Gastrocnemius medialis (tissue), 4 donors: ENCODE results near the gene SH3BP1. TPM values are rescaled to one million over a fixed set of nuclear protein-coding genes. Genes with fewer than 3 reads are reported as not detected.

Source experiments
- ATAC-seq, 2 donors: fragments of 150-250 bp; one replicate each; pipeline ENCODE4 v1.9.1; 2016
- DNase-seq, 2 donors: peaks; one replicate each; pipeline ENCODE4 v3.0.0-alpha.2; 2019
- H3K27ac ChIP-seq, 4 donors: fragments of 200-600 bp; sonication (generic); 1 replicate in 1 of 4; 2 replicates in 3 of 4; pipeline ENCODE4 v1.5.1; 2016 to 2018; ENCODE audit warnings: mild to moderate bottlenecking in 2 of 4, moderate library complexity in 1 of 4
- H3K27me3 ChIP-seq, 3 donors: fragments of 200-600 bp; sonication (generic) in 2 of 3; 1 replicate in 1 of 3; 2 replicates in 2 of 3; pipeline versions ENCODE4 v1.5.1 to v1.6.0; 2016 to 2019; ENCODE audit warnings: mild to moderate bottlenecking in 1 of 3, moderate library complexity in 1 of 3
- H3K36me3 ChIP-seq, 2 donors: fragments of 200-600 bp; sonication (generic) in 1 of 2; one replicate each; pipeline ENCODE4 v1.5.1; 2017 to 2018
- H3K4me1 ChIP-seq, 2 donors: fragments of 200-600 bp; sonication (generic) in 1 of 2; one replicate each; pipeline ENCODE4 v1.5.1; 2016 to 2017; ENCODE audit warnings: mild to moderate bottlenecking in 2 of 2
- H3K4me3 ChIP-seq, 4 donors: fragments of 200-600 bp; sonication (generic) in 3 of 4; 1 replicate in 1 of 4; 2 replicates in 3 of 4; pipeline ENCODE4 v1.5.1; 2016 to 2019; ENCODE audit warnings: mild to moderate bottlenecking in 2 of 4
- H3K9me3 ChIP-seq, 3 donors: fragments of 200-600 bp; sonication (generic) in 2 of 3; 1 replicate in 1 of 3; 2 replicates in 2 of 3; pipeline ENCODE4 v1.5.1; 2016 to 2019
- POLR2A ChIP-seq, 2 donors: fragments of 450-650 bp; IDR thresholded peaks; one replicate each; pipeline ENCODE4 v1.6.1; 2017; ENCODE audit warnings: antibody characterized with exemption in 2 of 2, mild to moderate bottlenecking in 2 of 2, moderate library complexity in 2 of 2
- in situ Hi-C, 4 donors: fragments of 200-750 bp; cut with MboI; loops; one replicate each; pipeline versions ENCODE4 v1.15.0 to v1.8.0; 2017; ENCODE audit warnings: low sequenced_read_pairs in 4 of 4
- intact Hi-C: fragments of 100-400 bp; cut with DNase I; formaldehyde crosslinking; loops from one replicate; pipeline ENCODE4 v1.15.1; 2023; ENCODE audit warnings: low total_unique reads
- total RNA-seq, 4 donors: library from RNA; depleted of rRNA; stranded (reverse); fragments of >200 nt; gene quantifications; one replicate each; pipeline versions ENCODE4 v1.1.0 to v1.2.3, GENCODE V29; 2016
- TF ChIP-seq, protein P1 (sequence below), 5 experiments: fragments of 450-650 bp in 3 of 5; fragments of 200-600 bp in 2 of 5; sonication (generic) in 2 of 5; IDR thresholded peaks in 4 of 5; conservative IDR thresholded peaks in 1 of 5; 1 replicate in 4 of 5; 2 replicates in 1 of 5; pipeline ENCODE4 v1.5.1; 2016 to 2019; ENCODE audit warnings: antibody characterized with exemption in 5 of 5, mild to moderate bottlenecking in 3 of 5, moderate library complexity in 3 of 5

Gene SH3BP1
- total RNA-seq, 4 donors from 2014 or later = 1.1 to 1.8 (median 1.6) TPM; not detected in 1

DNA sequence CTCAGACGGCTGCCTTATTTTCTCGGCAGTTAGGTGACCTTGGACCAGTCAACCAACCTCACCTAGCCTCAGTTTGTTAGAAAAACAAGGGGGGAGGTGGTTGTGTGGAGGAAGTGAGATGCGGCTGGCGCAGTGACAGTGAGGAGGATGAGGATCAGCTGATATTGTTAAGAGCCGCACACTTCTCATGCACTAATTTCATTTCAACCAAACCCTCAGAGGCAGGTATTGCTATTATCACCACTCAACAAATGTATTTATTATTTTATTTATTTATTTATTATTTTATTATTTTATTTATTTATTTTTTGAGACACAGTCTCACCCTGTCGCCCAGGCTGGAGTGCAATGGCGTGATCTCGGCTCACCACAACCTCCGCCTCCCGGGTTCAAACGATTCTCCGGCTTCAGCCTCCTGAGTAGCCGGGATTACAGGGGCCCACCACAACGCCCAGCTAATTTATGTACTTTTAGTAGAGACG lies 38.1 kb downstream of the SH3BP1 start:
- DNase-seq (no peak), ATAC-seq (no peak)
- TF ChIP-seq POLR2A (IDR thresholded peaks at IDR 0.05) = no peak
- TF ChIP-seq, protein P1, sequence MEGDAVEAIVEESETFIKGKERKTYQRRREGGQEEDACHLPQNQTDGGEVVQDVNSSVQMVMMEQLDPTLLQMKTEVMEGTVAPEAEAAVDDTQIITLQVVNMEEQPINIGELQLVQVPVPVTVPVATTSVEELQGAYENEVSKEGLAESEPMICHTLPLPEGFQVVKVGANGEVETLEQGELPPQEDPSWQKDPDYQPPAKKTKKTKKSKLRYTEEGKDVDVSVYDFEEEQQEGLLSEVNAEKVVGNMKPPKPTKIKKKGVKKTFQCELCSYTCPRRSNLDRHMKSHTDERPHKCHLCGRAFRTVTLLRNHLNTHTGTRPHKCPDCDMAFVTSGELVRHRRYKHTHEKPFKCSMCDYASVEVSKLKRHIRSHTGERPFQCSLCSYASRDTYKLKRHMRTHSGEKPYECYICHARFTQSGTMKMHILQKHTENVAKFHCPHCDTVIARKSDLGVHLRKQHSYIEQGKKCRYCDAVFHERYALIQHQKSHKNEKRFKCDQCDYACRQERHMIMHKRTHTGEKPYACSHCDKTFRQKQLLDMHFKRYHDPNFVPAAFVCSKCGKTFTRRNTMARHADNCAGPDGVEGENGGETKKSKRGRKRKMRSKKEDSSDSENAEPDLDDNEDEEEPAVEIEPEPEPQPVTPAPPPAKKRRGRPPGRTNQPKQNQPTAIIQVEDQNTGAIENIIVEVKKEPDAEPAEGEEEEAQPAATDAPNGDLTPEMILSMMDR (IDR thresholded peaks at IDR 0.05 in 4 of 5, conservative IDR thresholded peaks at IDR 0.05 in 1 of 5) = no peak
- Histone ChIP-seq H3K27me3 (no peaks in the 10 kb centered on the region), H3K4me1 (peaks cover 41 to 43% of the 10 kb centered on the region in 2 donors), H3K4me3 (peak overlapping the region; percentile 57 to 74 (median 70)), H3K9me3 (no peaks in the 10 kb centered on the region), H3K36me3 (peaks cover 0 to 27% of the 10 kb centered on the region in 2 donors), H3K27ac (peak overlapping the region; percentile 88 to 95 (median 91))
- intact Hi-C loops (loop anchor here (5.0 kb wide), 4 partner anchors 50 to 480 kb away; partner anchors contain the start of gene GCAT), in situ Hi-C loops (no loop called here)

DNA sequence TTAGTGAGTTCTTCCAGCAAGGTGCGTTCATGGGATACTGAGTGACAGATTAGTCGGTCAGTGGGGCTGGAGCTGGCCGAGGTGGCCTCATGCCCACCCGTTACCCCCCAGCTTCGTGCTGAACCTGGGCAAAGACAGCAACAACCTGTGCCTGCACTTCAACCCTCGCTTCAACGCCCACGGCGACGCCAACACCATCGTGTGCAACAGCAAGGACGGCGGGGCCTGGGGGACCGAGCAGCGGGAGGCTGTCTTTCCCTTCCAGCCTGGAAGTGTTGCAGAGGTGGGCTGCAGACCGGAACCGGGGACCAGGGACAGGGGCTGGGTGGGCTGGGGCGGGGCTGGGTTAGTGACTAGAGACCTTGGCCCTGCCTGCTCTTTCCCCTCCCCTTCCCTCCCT lies 38.9 kb downstream of the SH3BP1 start:
- Histone ChIP-seq H3K4me1 (peaks cover 41 to 43% of the 10 kb centered on the region in 2 donors), H3K27me3 (no peaks in the 10 kb centered on the region), H3K4me3 (no peak overlapping the region), H3K27ac (peak overlapping the region; percentile 88 to 95 (median 91)), H3K9me3 (no peaks in the 10 kb centered on the region), H3K36me3 (peaks cover 0 to 27% of the 10 kb centered on the region in 2 donors)
- TF ChIP-seq, protein P1 (IDR thresholded peaks at IDR 0.05 in 4 of 5, conservative IDR thresholded peaks at IDR 0.05 in 1 of 5) = no peak
- TF ChIP-seq POLR2A (IDR thresholded peaks at IDR 0.05) = no peak
- DNase-seq = no peak
- in situ Hi-C loops (no loop called here), intact Hi-C loops (loop anchor here (5.0 kb wide), 4 partner anchors 51 to 481 kb away; partner anchors contain the start of gene GCAT)
- ATAC-seq = no peak

DNA sequence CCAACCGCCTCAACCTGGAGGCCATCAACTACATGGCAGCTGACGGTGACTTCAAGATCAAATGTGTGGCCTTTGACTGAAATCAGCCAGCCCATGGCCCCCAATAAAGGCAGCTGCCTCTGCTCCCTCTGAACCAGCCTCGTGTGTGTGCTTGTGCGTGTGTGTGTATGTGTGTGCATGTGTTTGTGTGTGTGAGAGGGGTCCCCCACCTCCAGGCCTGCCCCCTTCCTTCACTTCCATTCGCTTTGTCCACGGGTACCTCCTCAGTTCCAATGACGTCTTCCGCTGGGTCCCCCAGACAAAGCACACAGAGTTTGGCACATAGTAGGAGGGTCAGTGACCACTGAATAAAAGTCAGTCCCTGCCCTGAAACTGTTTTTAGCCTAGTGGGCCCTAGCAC lies 40.2 kb downstream of the SH3BP1 start:
- ATAC-seq (no peak), DNase-seq (no peak)
- intact Hi-C loops = loop anchor here (5.0 kb wide), 4 partner anchors 52 to 482 kb away; partner anchors contain the start of gene GCAT
- peaks cover 33 to 34% of the 10 kb centered on the region in 2 donors for H3K4me1 ChIP-seq
- no peak for TF ChIP-seq POLR2A (IDR thresholded peaks at IDR 0.05)
- TF ChIP-seq, protein P1 (IDR thresholded peaks at IDR 0.05 in 4 of 5, conservative IDR thresholded peaks at IDR 0.05 in 1 of 5) = no peak
- peaks cover 0 to 27% of the 10 kb centered on the region in 2 donors for H3K36me3 ChIP-seq
- in situ Hi-C loops = loop anchor here in 3 of 4 donors (5.0 to 10.0 kb wide), 2 partner anchors 32 to 55 kb away; no protein-coding TSS in a partner anchor
- H3K9me3 ChIP-seq = no peaks in the 10 kb centered on the region
- no peak overlapping the region for H3K27ac ChIP-seq
- no peaks in the 10 kb centered on the region for H3K27me3 ChIP-seq
- H3K4me3 ChIP-seq = no peak overlapping the region

DNA sequence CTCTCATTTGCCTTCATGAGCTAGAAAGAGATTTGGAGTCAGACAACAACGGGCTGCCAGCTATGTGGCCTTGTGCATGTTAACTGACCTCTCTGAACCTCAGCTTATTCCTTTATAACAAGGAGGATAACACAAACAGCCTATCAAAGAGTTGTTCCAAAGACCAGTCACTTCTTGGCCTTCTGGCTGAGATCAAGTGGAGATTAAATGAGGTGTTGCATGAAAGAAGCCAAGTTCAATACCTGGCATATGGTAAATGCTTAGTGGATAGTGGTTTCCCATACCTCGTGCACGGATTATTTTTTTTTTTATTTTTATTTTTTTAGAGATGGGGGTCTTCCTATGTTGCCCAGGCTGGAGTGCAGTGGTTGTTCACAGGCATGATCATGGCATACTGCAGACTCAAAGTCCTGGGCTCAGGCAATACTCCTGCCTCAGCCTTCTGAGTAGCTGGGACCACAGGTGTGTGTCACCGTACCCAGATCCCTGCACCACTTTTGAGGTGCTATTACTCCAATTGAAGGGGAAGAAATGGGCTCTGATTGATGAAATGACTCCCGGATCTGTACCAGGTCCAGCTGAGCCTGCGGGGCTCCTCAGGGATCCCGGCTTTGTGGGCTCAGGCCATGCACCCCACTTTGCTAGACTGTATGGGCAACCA lies 40.9 kb downstream of the SH3BP1 start:
- no peaks in the 10 kb centered on the region for H3K9me3 ChIP-seq
- H3K4me1 ChIP-seq = peaks cover 28 to 29% of the 10 kb centered on the region in 2 donors
- TF ChIP-seq, protein P1 (IDR thresholded peaks at IDR 0.05 in 4 of 5, conservative IDR thresholded peaks at IDR 0.05 in 1 of 5) = no peak
- no peak for TF ChIP-seq POLR2A (IDR thresholded peaks at IDR 0.05)
- peaks cover 0 to 27% of the 10 kb centered on the region in 2 donors for H3K36me3 ChIP-seq
- no peak for ATAC-seq
- intact Hi-C loops = no loop called here
- H3K27me3 ChIP-seq = no peaks in the 10 kb centered on the region
- DNase-seq = no peak
- no peak overlapping the region for H3K4me3 ChIP-seq
- in situ Hi-C loops = loop anchor here in 3 of 4 donors (5.0 to 10.0 kb wide), 2 partner anchors 33 to 56 kb away; no protein-coding TSS in a partner anchor
- H3K27ac ChIP-seq = peak overlapping the region in 2 of 4 donors; percentile 13 to 20
